Lower lobe of right lung (tissue), 2 donors: ENCODE data around the gene PCSK5. TPM values are rescaled to one million over a fixed set of nuclear protein-coding genes. Genes with fewer than 3 reads are reported as not detected.

Experiments used
- ATAC-seq, 2 donors: fragments of 200-7000 bp; cut with Tn5 transposase; one replicate each; pipeline ENCODE4 v1.9.1; 2020 to 2022; ENCODE audit warnings: mild to moderate bottlenecking in 2 of 2, moderate library complexity in 2 of 2
- DNase-seq: peaks from one replicate; pipeline ENCODE4 v3.0.0-alpha.2; 2020
- H3K27ac ChIP-seq: fragments of 200-600 bp; one replicate; pipeline ENCODE4 v1.8.0; 2022
- H3K27me3 ChIP-seq: fragments of 200-600 bp; one replicate; pipeline ENCODE4 v1.8.0; 2022; ENCODE audit warnings: low read depth
- H3K36me3 ChIP-seq: fragments of 200-600 bp; one replicate; pipeline ENCODE4 v1.8.0; 2022; ENCODE audit warnings: mild to moderate bottlenecking
- H3K4me1 ChIP-seq: fragments of 200-600 bp; one replicate; pipeline ENCODE4 v1.8.0; 2022
- H3K4me3 ChIP-seq: fragments of 200-600 bp; one replicate; pipeline ENCODE4 v1.8.0; 2022; ENCODE audit warnings: mild to moderate bottlenecking
- H3K9me3 ChIP-seq: fragments of 200-600 bp; one replicate; pipeline ENCODE4 v1.8.0; 2022
- CTCF ChIP-seq: fragments of 200-600 bp; IDR thresholded peaks from one replicate; pipeline ENCODE4 v1.8.0; 2022; ENCODE audit warnings: antibody characterized with exemption, mild to moderate bottlenecking
- intact Hi-C: fragments of 100-400 bp; cut with DNase I; formaldehyde crosslinking; loops from one replicate; pipeline ENCODE4 v1.11.0; 2022
- total RNA-seq: library from RNA; stranded (reverse); fragmentation: NEBNext Ultra II Directional; extraction: Animal tissue kit (Norgen Biotek cat#: 25700); gene quantifications from one replicate; pipeline ENCODE4 v1.2.1, GENCODE V29; 2021
- donor health status: DM: no; HTN: yes; CAD: no; lungs with severe emphysema.

PCSK5 gene
- total RNA-seq, 1 donor from 2014 or later, result 18.1 TPM

- intact Hi-C loops, result no loop called here
These were observed 83.7 kb downstream of the PCSK5 start for GRCh38 chr9:75974016-75974766.

GRCh38 chr9:75975071-75975470 is 84.6 kb downstream of the PCSK5 start:
- no peak for DNase-seq
- Histone ChIP-seq H3K4me3 (no peak overlapping the region), H3K9me3 (no peaks in the 10 kb centered on the region), H3K4me1 (no peaks in the 10 kb centered on the region), H3K27ac (no peak overlapping the region), H3K27me3 (no peaks in the 10 kb centered on the region), H3K36me3 (no peaks in the 10 kb centered on the region)
- intact Hi-C loops, result no loop called here
- no peak for ATAC-seq
- no peak for TF ChIP-seq CTCF

More at GRCh38 chr9:75974016-75974766, 83.7 kb downstream of the PCSK5 start:
- Histone ChIP-seq H3K4me3 (no peak overlapping the region), H3K4me1 (no peaks in the 10 kb centered on the region), H3K27ac (peak overlapping the region; percentile 3), H3K9me3 (no peaks in the 10 kb centered on the region), H3K36me3 (no peaks in the 10 kb centered on the region), H3K27me3 (no peaks in the 10 kb centered on the region)
- no peak for DNase-seq
- TF ChIP-seq CTCF, result no peak
- ATAC-seq, result no peak

- Histone ChIP-seq H3K4me1 (no peaks in the 10 kb centered on the region), H3K27me3 (no peaks in the 10 kb centered on the region), H3K4me3 (no peak overlapping the region), H3K36me3 (no peaks in the 10 kb centered on the region), H3K27ac (no peak overlapping the region), H3K9me3 (no peaks in the 10 kb centered on the region)
- intact Hi-C loops, result no loop called here
- ATAC-seq (no peak), DNase-seq (no peak)
- TF ChIP-seq CTCF, result no peak
These were observed 86.1 kb downstream of the PCSK5 start for GRCh38 chr9:75976549-75976948.

GRCh38 chr9:75979362-75979761 is 88.9 kb downstream of the PCSK5 start:
- no peak for TF ChIP-seq CTCF
- intact Hi-C loops, result no loop called here

GRCh38 chr9:75983319-75984045 is 93.0 kb downstream of the PCSK5 start:
- H3K27me3 ChIP-seq, result no peaks in the 10 kb centered on the region
- intact Hi-C loops, result no loop called here
- no peak for DNase-seq
- no peak overlapping the region for H3K27ac ChIP-seq
- no peak for TF ChIP-seq CTCF
- no peak for ATAC-seq
- H3K4me1 ChIP-seq, result no peaks in the 10 kb centered on the region
- no peaks in the 10 kb centered on the region for H3K36me3 ChIP-seq
- H3K4me3 ChIP-seq, result no peak overlapping the region
- no peaks in the 10 kb centered on the region for H3K9me3 ChIP-seq

More at GRCh38 chr9:75979362-75979761, 88.9 kb downstream of the PCSK5 start:
- H3K36me3 ChIP-seq, result no peaks in the 10 kb centered on the region
- H3K27ac ChIP-seq, result no peak overlapping the region
- ATAC-seq (no peak), DNase-seq (no peak)
- no peaks in the 10 kb centered on the region for H3K4me1 ChIP-seq
- H3K27me3 ChIP-seq, result no peaks in the 10 kb centered on the region
- no peak overlapping the region for H3K4me3 ChIP-seq
- H3K9me3 ChIP-seq, result no peaks in the 10 kb centered on the region
